Natural killer cell (primary cell): ENCODE data around the gene ANO8. TPM values are rescaled to one million over a fixed set of nuclear protein-coding genes. Genes with fewer than 3 reads are reported as not detected.

ENCODE experiments used
- ATAC-seq, 3 donors: fragments of 150-1000 bp in 2 of 3; fragments of 200-7000 bp in 1 of 3; cut with Tn5 transposase; 1 replicate in 1 of 3; 2 replicates in 2 of 3; pipeline ENCODE4 v1.10.0; 2021; ENCODE audit warnings: mild to moderate bottlenecking in 2 of 3, moderate library complexity in 2 of 3
- DNase-seq, 2 donors: peaks; one replicate each; pipeline versions ENCODE4 v3.0.0 to v3.0.0-alpha.2; 2013 to 2021; ENCODE audit warnings: mixed read lengths in 1 of 2
- H3K27ac ChIP-seq: one replicate; pipeline ENCODE4 v1.5.1; 2013; ENCODE audit warnings: mild to moderate bottlenecking, low read length
- H3K27me3 ChIP-seq: one replicate; pipeline ENCODE4 v1.6.1; 2013; ENCODE audit warnings: low read length; ENCODE audit not compliant: control insufficient read depth, insufficient read depth
- H3K36me3 ChIP-seq: one replicate; pipeline ENCODE4 v1.6.1; 2013; ENCODE audit warnings: low read length; ENCODE audit not compliant: control insufficient read depth, insufficient read depth
- H3K4me1 ChIP-seq: one replicate; pipeline ENCODE4 v1.6.1; 2013; ENCODE audit warnings: low read length; ENCODE audit not compliant: control insufficient read depth, insufficient read depth
- H3K4me3 ChIP-seq: one replicate; pipeline ENCODE4 v1.5.1; 2013; ENCODE audit warnings: low read length
- H3K9me3 ChIP-seq: one replicate; pipeline ENCODE4 v1.6.1; 2013; ENCODE audit warnings: low read length; ENCODE audit not compliant: control insufficient read depth, insufficient read depth
- H3K27ac Mint-ChIP-seq, 2 donors: one replicate each; pipeline ENCODE4 v1.8.0; 2022; ENCODE audit warnings: mild to moderate bottlenecking in 2 of 2, mixed read lengths in 2 of 2, moderate library complexity in 1 of 2
- H3K27me3 Mint-ChIP-seq, 2 donors: one replicate each; pipeline ENCODE4 v1.8.0; 2022; ENCODE audit warnings: low read depth in 2 of 2, mixed read lengths in 2 of 2
- H3K36me3 Mint-ChIP-seq: one replicate; pipeline ENCODE4 v1.8.0; 2022; ENCODE audit warnings: mixed read lengths
- H3K4me1 Mint-ChIP-seq, 2 donors: one replicate each; pipeline ENCODE4 v1.8.0; 2022; ENCODE audit warnings: mixed read lengths in 2 of 2
- H3K4me3 Mint-ChIP-seq: one replicate; pipeline ENCODE4 v1.8.0; 2022; ENCODE audit warnings: mild to moderate bottlenecking, moderate library complexity, mixed read lengths
- H3K9me3 Mint-ChIP-seq, 2 donors: one replicate each; pipeline ENCODE4 v1.8.0; 2022; ENCODE audit warnings: mixed read lengths in 2 of 2
- WGBS: methylation state at CpG from one replicate; pipeline ENCODE4 v1.1.7; 2013; ENCODE audit warnings: missing lambda C conversion rate; ENCODE audit not compliant: insufficient coverage; 5-methylcytosine and 5-hydroxymethylcytosine counted together
- intact Hi-C: fragments of 100-400 bp; cut with micrococcal nuclease; formaldehyde crosslinking; loops from one replicate; pipeline ENCODE4 v1.14.2; 2022
- total RNA-seq, 4 donors: library from RNA; stranded (reverse); fragments of 120-200 nt in 1 of 4; gene quantifications; one replicate each; pipeline versions ENCODE4 v1.2.3 to v1.2.4, GENCODE V29; 2013 to 2022
- TF ChIP-seq, protein P1 (sequence below): fragments of 200-600 bp; IDR thresholded peaks from one replicate; pipeline ENCODE4 v1.8.0; 2022; ENCODE audit warnings: antibody characterized with exemption

ANO8 gene
- total RNA-seq, 3 donors from 2014 or later (not counting 1 experiment from before 2014, with no cell fraction given): 18.5 to 24.7 (median 19.1) TPM

DNA sequence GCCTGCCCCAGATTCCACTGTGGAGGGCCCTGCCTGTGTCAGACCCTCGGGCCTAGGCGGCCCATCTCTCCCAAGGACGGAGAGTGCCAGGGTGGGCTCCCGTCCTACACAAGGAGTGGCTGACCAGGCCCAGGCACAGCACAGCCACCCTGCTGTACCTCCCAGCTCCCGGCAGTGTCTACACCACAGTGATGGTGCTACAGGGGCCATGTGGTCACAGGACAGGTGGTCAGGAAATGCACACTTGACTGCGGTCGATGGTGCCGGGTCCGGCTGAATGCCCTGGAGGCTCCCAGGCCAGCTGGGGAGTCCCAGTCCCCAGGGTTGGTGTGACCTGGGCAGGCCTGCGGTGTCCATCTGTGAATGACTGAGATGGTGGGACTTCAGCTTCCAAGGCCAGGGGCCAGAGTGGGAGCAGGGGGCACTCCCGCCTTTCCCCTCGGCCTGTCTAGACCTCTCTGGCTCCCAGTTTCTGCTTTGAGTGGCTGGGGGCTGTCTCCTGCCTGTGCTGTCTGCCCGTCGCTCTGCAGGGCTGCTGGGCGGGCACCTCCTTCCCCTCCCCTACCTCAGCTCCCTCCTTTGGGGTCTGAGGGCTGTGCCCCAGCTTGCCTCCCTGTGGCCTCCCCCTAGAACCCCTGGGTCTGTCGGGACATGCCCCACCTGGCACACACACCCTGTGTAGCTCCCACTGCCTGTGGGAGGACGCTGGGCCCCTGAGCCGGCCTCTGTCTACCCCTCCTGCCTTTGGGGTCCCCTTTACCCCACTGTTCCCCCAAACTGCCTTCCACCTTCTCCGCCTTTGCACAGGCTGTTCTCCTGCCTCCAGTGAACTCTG is 12.8 kb downstream of the ANO8 start:
- intact Hi-C loops: no loop called here
- Histone ChIP-seq H3K36me3 (peaks cover 25% of the 10 kb centered on the region), H3K4me1 (peaks cover 2% of the 10 kb centered on the region), H3K9me3 (no peaks in the 10 kb centered on the region), H3K27ac (no peak overlapping the region), H3K4me3 (no peak overlapping the region), H3K27me3 (no peaks in the 10 kb centered on the region)
- TF ChIP-seq, protein P1, sequence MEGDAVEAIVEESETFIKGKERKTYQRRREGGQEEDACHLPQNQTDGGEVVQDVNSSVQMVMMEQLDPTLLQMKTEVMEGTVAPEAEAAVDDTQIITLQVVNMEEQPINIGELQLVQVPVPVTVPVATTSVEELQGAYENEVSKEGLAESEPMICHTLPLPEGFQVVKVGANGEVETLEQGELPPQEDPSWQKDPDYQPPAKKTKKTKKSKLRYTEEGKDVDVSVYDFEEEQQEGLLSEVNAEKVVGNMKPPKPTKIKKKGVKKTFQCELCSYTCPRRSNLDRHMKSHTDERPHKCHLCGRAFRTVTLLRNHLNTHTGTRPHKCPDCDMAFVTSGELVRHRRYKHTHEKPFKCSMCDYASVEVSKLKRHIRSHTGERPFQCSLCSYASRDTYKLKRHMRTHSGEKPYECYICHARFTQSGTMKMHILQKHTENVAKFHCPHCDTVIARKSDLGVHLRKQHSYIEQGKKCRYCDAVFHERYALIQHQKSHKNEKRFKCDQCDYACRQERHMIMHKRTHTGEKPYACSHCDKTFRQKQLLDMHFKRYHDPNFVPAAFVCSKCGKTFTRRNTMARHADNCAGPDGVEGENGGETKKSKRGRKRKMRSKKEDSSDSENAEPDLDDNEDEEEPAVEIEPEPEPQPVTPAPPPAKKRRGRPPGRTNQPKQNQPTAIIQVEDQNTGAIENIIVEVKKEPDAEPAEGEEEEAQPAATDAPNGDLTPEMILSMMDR: no peak
- WGBS: 87% methylated on average over 19 of the region's 19 CpGs
- H3K27ac Mint-ChIP-seq: peak overlapping the region in 1 of 2 donors; percentile 61
- no peaks in the 10 kb centered on the region for H3K4me1 Mint-ChIP-seq
- H3K27me3 Mint-ChIP-seq: no peaks in the 10 kb centered on the region
- H3K9me3 Mint-ChIP-seq: no peaks in the 10 kb centered on the region
- ATAC-seq (no peak), DNase-seq (no peak)
- H3K36me3 Mint-ChIP-seq: no peaks in the 10 kb centered on the region
- no peak overlapping the region for H3K4me3 Mint-ChIP-seq

DNA sequence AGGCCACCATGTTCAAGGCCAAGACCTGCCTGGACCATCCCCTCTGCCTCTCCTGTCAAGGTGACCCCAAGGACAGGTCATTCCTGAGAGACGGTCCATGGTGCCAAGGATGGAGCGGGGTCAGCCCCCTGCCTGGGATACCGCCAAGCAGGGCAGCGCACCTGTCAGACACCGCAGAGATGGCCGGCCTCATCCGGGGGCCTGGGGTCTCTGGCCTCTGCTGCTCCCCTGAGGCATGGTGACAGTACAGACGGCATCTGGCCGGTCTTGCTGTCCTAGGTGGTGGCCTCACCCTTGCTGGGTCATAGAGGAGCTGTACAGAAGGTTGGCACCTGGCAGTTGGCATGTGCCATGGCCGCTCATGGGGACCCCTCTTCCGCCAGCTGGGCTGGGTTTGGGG is 14.2 kb downstream of the ANO8 start:
- Histone ChIP-seq H3K4me3 (no peak overlapping the region), H3K27ac (no peak overlapping the region), H3K4me1 (peaks cover 2% of the 10 kb centered on the region), H3K36me3 (peaks cover 30% of the 10 kb centered on the region), H3K9me3 (no peaks in the 10 kb centered on the region), H3K27me3 (no peaks in the 10 kb centered on the region)
- WGBS: 85% methylated on average over 11 of the region's 11 CpGs
- DNase-seq (no peak), ATAC-seq (no peak)
- intact Hi-C loops: no loop called here
- Mint-ChIP-seq H3K36me3 (no peaks in the 10 kb centered on the region), H3K4me1 (no peaks in the 10 kb centered on the region), H3K9me3 (no peaks in the 10 kb centered on the region), H3K27me3 (no peaks in the 10 kb centered on the region), H3K27ac (no peak overlapping the region), H3K4me3 (no peak overlapping the region)
- TF ChIP-seq, protein P1: no peak

DNA sequence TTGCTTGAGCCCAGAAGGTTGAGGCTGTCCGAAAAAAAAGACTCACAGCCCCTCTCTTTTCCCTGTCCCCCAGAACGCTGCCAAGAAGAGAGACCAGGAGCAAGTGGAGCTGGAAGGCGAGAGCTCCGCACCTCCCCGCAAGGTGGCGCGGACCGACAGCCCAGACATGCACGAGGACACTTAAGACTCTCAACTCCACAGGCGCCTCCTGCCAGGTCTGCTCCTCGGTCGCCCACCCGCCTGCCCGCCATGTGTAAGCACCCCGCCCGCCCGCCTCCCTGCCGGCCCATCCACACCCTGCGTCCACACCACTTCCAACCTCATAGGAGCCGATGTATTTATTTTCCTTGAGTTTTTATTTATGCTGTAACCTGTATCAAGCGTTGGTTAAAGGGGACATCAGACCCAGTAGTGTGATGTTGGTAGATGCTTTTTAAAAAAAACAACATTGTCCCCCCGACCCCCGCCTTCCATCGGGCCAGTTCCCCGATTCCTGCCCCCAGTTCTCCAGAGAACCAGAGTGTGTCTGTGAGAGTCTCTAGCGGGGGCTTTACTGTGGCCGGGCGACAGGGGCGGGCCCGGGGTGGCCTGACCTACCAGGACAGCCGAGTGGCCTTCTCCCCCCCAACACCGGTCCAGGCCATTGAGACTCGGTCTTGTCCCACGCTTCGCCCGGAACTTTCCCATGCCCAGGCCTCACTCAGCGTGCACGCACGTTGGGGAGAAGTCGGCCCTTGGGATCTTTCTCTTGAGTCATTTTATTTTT is 15.0 kb downstream of the ANO8 start:
- intact Hi-C loops: no loop called here

More for the DNA sequence above, 15.0 kb downstream of the ANO8 start:
- Mint-ChIP-seq H3K4me1 (no peaks in the 10 kb centered on the region), H3K27ac (no peak overlapping the region), H3K4me3 (no peak overlapping the region), H3K36me3 (no peaks in the 10 kb centered on the region), H3K27me3 (no peaks in the 10 kb centered on the region), H3K9me3 (no peaks in the 10 kb centered on the region)
- H3K27me3 ChIP-seq: no peaks in the 10 kb centered on the region
- no peak for DNase-seq
- H3K36me3 ChIP-seq: peaks cover 34% of the 10 kb centered on the region
- no peak for ATAC-seq
- TF ChIP-seq, protein P1: no peak
- no peaks in the 10 kb centered on the region for H3K9me3 ChIP-seq
- no peak overlapping the region for H3K4me3 ChIP-seq
- 95% methylated on average over 39 of the region's 40 CpGs for WGBS
- no peak overlapping the region for H3K27ac ChIP-seq
- H3K4me1 ChIP-seq: peaks cover 2% of the 10 kb centered on the region
